ENCODE results near the gene MATN4. TPM values are rescaled to one million over a fixed set of nuclear protein-coding genes. Genes with fewer than 3 reads are reported as not detected.
A peak's percentile ranks its signal among the peaks of the same experiment; 100 is the strongest.

MATN4 gene
- total and polyA plus RNA-seq, 2 of the 4 experiments (the other 2 are of a cell fraction), result 0.12 TPM; not detected in 1

- Histone ChIP-seq H3K4me2 (ENCODE audit: low read depth, low read length) (peak overlapping the region; percentile 41), H3K18ac (ENCODE audit: low read depth, low read length) (no peak overlapping the region), H3K9me3 (ENCODE audit: control insufficient read depth, insufficient read depth, low read length) (no peaks in the 10 kb centered on the region; the same call in 1 of the 2 replicates), H2AFZ (replicated peaks; ENCODE audit: low read length, poor library complexity) (peak overlapping the region; percentile 96), H3K79me1 (ENCODE audit: low read depth in 1 of 2, low read length in 2 of 2) (no peaks in the 10 kb centered on the region), H3K4me3 (ENCODE audit: insufficient read depth, low read depth, low read length) (peak overlapping the region; percentile 37), H3K27me3 (ENCODE audit: control insufficient read depth, insufficient read depth, low read length) (peaks cover 17% of the 10 kb centered on the region), H4K91ac (ENCODE audit: insufficient read depth, low read depth, low read length) (no peak overlapping the region), H3K36me3 (ENCODE audit: control insufficient read depth, insufficient read depth, low read length) (no peaks in the 10 kb centered on the region), H3K9ac (ENCODE audit: low read depth, low read length) (no peak overlapping the region), H3K9me1 (ENCODE audit: insufficient read depth, low read length) (no peaks in the 10 kb centered on the region), H3K4ac (ENCODE audit: low read depth, low read length) (peak overlapping the region; percentile 20; the same call in 1 of the 2 replicates), H4K20me1 (ENCODE audit: insufficient read depth, low read length) (no peaks in the 10 kb centered on the region), H2BK5ac (ENCODE audit: low read depth, low read length, poor library complexity, severe bottlenecking) (no peak overlapping the region), H3K4me1 (ENCODE audit: control insufficient read depth, insufficient read depth, low read length) (no peaks in the 10 kb centered on the region), H3K23ac (ENCODE audit: low read depth, low read length) (no peak overlapping the region), H3K14ac (replicated peaks; ENCODE audit: low read depth, low read length) (no peak overlapping the region), H3K27ac (ENCODE audit: insufficient read depth, low read length) (no peak overlapping the region; the same call in 1 of the 2 replicates), H2BK15ac (ENCODE audit: low read depth, low read length) (no peak overlapping the region), H4K5ac (ENCODE audit: low read depth, low read length) (no peak overlapping the region; the same call in 1 of the 2 replicates), H2BK20ac (ENCODE audit: low read depth, low read length) (no peak overlapping the region), H2BK120ac (ENCODE audit: low read depth, low read length) (peak overlapping the region; percentile 71), H4K8ac (ENCODE audit: low read depth in 2 of 2, low read length in 2 of 2) (peak overlapping the region in 1 of 2 experiments; percentile 30; a peak in 1 of 4 replicates), H2AK9ac (replicated peaks; ENCODE audit: low read depth, low read length, poor library complexity) (peak overlapping the region; percentile 71), H2AK5ac (ENCODE audit: low read depth, low read length) (no peak overlapping the region), H3K56ac (ENCODE audit: extremely low read depth, insufficient read depth, low read length) (no peak overlapping the region)
- ATAC-seq (ENCODE audit: low read depth) (peak; percentile 93), DNase-seq (peak; percentile 46)
- dilution Hi-C loops (cut with HindIII; ENCODE audit: low sequenced_read_pairs, unreplicated experiment) (no loop called here), in situ Hi-C loops (cut with MboI; ENCODE audit: low sequenced_read_pairs) (loop anchor here (25.0 kb wide), 1 partner anchor 181 kb away; the partner anchor contains the start of genes KCNS1, WFDC12 and WFDC5), intact Hi-C loops (cut with micrococcal nuclease) (loop anchor here (5.0 kb wide), 1 partner anchor 546 kb away; the partner anchor contains the start of gene KCNK15)
- ChIA-PET POLR2A (ENCODE audit: unreplicated experiment) (interaction anchor here (0.8 kb wide), 1 partner anchor 9 kb away, joined by 3 read pairs; no protein-coding TSS in a partner anchor), CTCF (interaction anchor here (0.6 to 2.6 kb wide), 20 partner anchors 8 to 478 kb away, joined by 3 to 12 read pairs (median 4); no protein-coding TSS in a partner anchor)
- no TSS peak for BruUV-seq (replicated peaks)
- WGBS, 2 experiments (ENCODE audit: extremely low coverage in 2 of 2, insufficient read length in 1 of 2), result 2% methylated on average over 41 of the region's 79 CpGs; no CpG with 5 or more reads in 1 of the 2 experiments
- TF ChIP-seq BHLHE40 (IDR thresholded peaks at IDR 0.05; ENCODE audit: low read depth, low read length), result peak; percentile 70; the same call in 1 of the 2 replicates
- TF ChIP-seq MAZ (IDR thresholded peaks at IDR 0.05; ENCODE audit: borderline replicate concordance, low read depth, low read length), result 0 out of 2 replicates have a peak, but pooled peaks have one; percentile 32
- TF ChIP-seq CTCF (conservative IDR thresholded peaks at IDR 0.05; ENCODE audit: low read depth, low read length), result peak; percentile 83
- TF ChIP-seq CEBPB (IDR thresholded peaks at IDR 0.05; ENCODE audit: low read depth, low read length), result no peak
- TF ChIP-seq RAD21 (IDR thresholded peaks at IDR 0.05; ENCODE audit: low read length), result no peak; the same call in 1 of the 2 replicates
- peak; percentile 39; the same call in 1 of the 2 replicates for TF ChIP-seq MXI1 (IDR thresholded peaks at IDR 0.05; ENCODE audit: borderline replicate concordance, low read depth, low read length)
- TF ChIP-seq MAFK (IDR thresholded peaks at IDR 0.05; ENCODE audit: low read depth, low read length), result no peak
- no peak for TF ChIP-seq SMC3 (IDR thresholded peaks at IDR 0.05; ENCODE audit: low read depth, low read length)
- TF ChIP-seq ELK1 (IDR thresholded peaks at IDR 0.05; ENCODE audit: borderline replicate concordance, low read depth, low read length), result no peak
- no peak for TF ChIP-seq CHD1 (IDR thresholded peaks at IDR 0.05; ENCODE audit: low read depth, low read length)
- no peak for TF ChIP-seq RFX5 (IDR thresholded peaks at IDR 0.05; ENCODE audit: low read depth, low read length)
- TF ChIP-seq NFE2L2 (IDR thresholded peaks at IDR 0.05; ENCODE audit: low read depth, low read length), result no peak
- TF ChIP-seq FOS (IDR thresholded peaks at IDR 0.05; ENCODE audit: low read depth, low read length), result no peak
Measured at GRCh38 chr20:45293041-45294002, 14.8 kb downstream of the MATN4 start.

All from IMR-90 (cell line).